ENCODE measurements around the gene SLA2. TPM values are rescaled to one million over a fixed set of nuclear protein-coding genes. Genes with fewer than 3 reads are reported as not detected.

Gene SLA2
- total RNA-seq, 1 experiment from 2014 or later: not detected

DNA sequence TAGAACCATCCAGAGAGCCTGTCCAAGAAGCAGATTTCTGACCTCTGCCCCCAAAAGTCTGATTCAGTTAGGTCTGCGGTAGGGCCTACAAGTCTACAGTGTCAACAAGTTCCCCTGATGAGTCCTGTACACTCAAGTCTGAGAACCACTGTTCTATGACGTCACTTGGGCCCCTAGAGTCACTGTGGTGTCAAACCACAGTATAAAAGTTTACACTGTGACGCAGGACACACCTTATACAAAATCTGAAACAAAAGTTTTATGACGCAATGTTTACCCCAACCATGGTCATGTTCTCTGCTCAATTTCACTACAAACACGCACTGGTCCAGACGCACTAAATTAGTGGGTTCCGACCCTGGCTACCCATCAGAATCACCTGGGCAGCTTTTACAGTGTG is 17.9 kb downstream of the SLA2 start:
- no peak overlapping the region for H3K27ac Mint-ChIP-seq (ENCODE audit: unreplicated experiment)
- no peak for DNase-seq
- intact Hi-C loops (cut with micrococcal nuclease; ENCODE audit: unreplicated experiment): no loop called here
- no peaks in the 10 kb centered on the region for H3K36me3 Mint-ChIP-seq (ENCODE audit: insufficient read depth, unreplicated experiment)
- H3K4me3 Mint-ChIP-seq (ENCODE audit: low read depth, unreplicated experiment): no peak overlapping the region
- no TSS peak for BruUV-seq (replicated peaks)
- CTCF ChIA-PET: interaction anchor here (0.5 to 0.6 kb wide), 2 partner anchors 82 to 472 kb away, joined by 4 read pairs; no protein-coding TSS in a partner anchor
- H3K9me3 Mint-ChIP-seq (ENCODE audit: low read depth, unreplicated experiment): no peaks in the 10 kb centered on the region
- H3K4me1 Mint-ChIP-seq (ENCODE audit: low read depth, unreplicated experiment): peaks cover 18% of the 10 kb centered on the region
- H3K27me3 Mint-ChIP-seq (ENCODE audit: unreplicated experiment): no peaks in the 10 kb centered on the region
- TF ChIP-seq, protein P1, sequence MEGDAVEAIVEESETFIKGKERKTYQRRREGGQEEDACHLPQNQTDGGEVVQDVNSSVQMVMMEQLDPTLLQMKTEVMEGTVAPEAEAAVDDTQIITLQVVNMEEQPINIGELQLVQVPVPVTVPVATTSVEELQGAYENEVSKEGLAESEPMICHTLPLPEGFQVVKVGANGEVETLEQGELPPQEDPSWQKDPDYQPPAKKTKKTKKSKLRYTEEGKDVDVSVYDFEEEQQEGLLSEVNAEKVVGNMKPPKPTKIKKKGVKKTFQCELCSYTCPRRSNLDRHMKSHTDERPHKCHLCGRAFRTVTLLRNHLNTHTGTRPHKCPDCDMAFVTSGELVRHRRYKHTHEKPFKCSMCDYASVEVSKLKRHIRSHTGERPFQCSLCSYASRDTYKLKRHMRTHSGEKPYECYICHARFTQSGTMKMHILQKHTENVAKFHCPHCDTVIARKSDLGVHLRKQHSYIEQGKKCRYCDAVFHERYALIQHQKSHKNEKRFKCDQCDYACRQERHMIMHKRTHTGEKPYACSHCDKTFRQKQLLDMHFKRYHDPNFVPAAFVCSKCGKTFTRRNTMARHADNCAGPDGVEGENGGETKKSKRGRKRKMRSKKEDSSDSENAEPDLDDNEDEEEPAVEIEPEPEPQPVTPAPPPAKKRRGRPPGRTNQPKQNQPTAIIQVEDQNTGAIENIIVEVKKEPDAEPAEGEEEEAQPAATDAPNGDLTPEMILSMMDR (IDR thresholded peaks at IDR 0.05; ENCODE audit: unreplicated experiment): no peak

DNA sequence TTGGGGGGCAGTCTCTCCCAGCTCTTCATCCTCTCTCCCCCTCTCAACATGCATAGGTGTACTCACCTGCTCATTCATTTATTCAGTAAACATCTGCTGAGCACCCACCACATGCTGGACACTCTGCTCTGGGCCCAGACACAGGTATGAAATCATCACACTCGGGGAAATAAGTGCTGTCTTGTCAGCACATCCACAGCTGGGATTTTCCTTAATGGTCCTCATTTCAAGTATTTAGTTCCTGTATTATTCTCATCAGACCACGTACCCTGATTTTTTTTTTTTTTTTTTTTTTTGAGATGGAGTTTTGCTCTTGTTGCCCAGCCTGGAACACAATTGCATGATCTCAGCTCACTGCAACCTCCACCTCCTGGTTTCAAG is 21.1 kb downstream of the SLA2 start:
- Mint-ChIP-seq H3K4me1 (ENCODE audit: low read depth, unreplicated experiment) (peaks cover 18% of the 10 kb centered on the region), H3K27me3 (ENCODE audit: unreplicated experiment) (no peaks in the 10 kb centered on the region), H3K27ac (ENCODE audit: unreplicated experiment) (no peak overlapping the region), H3K4me3 (ENCODE audit: low read depth, unreplicated experiment) (no peak overlapping the region), H3K9me3 (ENCODE audit: low read depth, unreplicated experiment) (no peaks in the 10 kb centered on the region), H3K36me3 (ENCODE audit: insufficient read depth, unreplicated experiment) (no peaks in the 10 kb centered on the region)
- CTCF ChIA-PET: interaction anchor here (0.7 to 1.3 kb wide), 2 partner anchors 12 to 134 kb away, joined by 3 read pairs; no protein-coding TSS in a partner anchor
- no TSS peak for BruUV-seq (replicated peaks)
- DNase-seq: no peak
- intact Hi-C loops (cut with micrococcal nuclease; ENCODE audit: unreplicated experiment): no loop called here
- TF ChIP-seq, protein P1 (IDR thresholded peaks at IDR 0.05; ENCODE audit: unreplicated experiment): no peak

DNA sequence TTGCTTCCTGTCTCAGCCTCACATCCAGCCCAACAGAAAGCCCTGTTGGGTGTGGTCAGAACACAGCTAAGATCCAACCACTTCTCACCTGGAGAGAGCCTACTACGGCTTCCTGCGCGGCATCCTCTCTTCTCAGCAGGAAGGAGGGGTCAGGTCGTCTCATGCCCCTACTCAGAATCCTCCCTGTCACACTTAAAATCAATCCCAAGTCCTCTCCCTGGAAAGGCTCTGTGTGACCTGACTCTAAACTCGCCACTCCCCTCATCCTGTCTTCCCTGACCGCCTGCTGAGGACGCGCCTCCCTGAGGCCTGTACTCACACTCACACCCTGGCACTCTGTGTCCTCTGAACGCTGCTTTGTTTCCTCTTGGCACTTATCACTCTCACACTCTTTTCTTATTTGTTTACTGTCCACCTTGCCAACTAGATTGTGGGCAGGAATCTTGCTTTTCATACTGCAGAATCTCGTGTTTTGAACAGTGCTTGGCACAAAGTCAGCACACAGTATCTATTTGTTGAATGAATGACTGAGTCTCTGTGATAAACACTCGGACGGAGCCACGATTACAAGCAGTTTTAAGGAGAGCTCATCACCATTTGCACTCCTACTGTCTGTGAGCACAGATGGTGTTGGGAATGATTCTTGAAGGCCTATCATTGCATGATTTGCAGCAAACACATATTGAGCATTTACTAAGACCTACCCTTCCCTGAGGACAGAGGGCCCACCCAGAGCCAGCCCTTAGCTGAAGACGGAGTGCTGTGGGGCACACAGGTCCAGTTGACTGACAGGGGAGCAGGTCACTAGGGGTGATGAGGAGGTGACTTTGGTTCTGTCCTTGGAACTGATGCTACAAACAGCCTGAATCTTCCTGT is 21.7 kb downstream of the SLA2 start:
- intact Hi-C loops (cut with micrococcal nuclease; ENCODE audit: unreplicated experiment): no loop called here
- no TSS peak for BruUV-seq (replicated peaks)
- no peaks in the 10 kb centered on the region for H3K27me3 Mint-ChIP-seq (ENCODE audit: unreplicated experiment)
- H3K27ac Mint-ChIP-seq (ENCODE audit: unreplicated experiment): peak overlapping the region; percentile 34
- H3K4me1 Mint-ChIP-seq (ENCODE audit: low read depth, unreplicated experiment): peaks cover 18% of the 10 kb centered on the region
- no peaks in the 10 kb centered on the region for H3K36me3 Mint-ChIP-seq (ENCODE audit: insufficient read depth, unreplicated experiment)
- peak; percentile 68 for DNase-seq
- H3K4me3 Mint-ChIP-seq (ENCODE audit: low read depth, unreplicated experiment): no peak overlapping the region
- no peaks in the 10 kb centered on the region for H3K9me3 Mint-ChIP-seq (ENCODE audit: low read depth, unreplicated experiment)
- TF ChIP-seq, protein P1 (IDR thresholded peaks at IDR 0.05; ENCODE audit: unreplicated experiment): no peak
- CTCF ChIA-PET: interaction anchor here (0.7 to 1.3 kb wide), 3 partner anchors 10 to 135 kb away, joined by 3 to 5 read pairs (median 3); no protein-coding TSS in a partner anchor

DNA sequence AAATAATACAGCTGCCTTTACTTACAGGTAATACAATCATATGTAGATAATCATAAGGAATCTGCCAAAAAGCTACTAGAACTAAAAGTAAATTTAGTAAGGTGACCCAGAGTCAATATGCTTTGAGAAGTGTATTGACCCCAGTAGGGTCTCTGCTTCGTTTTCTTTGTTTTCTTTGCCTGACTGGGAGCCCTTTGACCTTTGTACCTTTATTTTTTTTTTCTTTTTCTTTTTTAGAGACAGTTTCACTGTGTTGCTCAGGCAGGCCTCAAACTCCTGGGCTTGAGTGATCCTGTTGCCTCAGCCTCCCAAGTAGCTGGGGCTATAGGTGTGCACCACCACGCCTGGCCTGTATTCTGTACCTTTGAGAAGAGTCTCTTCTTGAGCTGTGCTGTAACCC is 22.6 kb downstream of the SLA2 start:
- TF ChIP-seq, protein P1 (IDR thresholded peaks at IDR 0.05; ENCODE audit: unreplicated experiment): no peak
- Mint-ChIP-seq H3K36me3 (ENCODE audit: insufficient read depth, unreplicated experiment) (no peaks in the 10 kb centered on the region), H3K9me3 (ENCODE audit: low read depth, unreplicated experiment) (no peaks in the 10 kb centered on the region), H3K4me1 (ENCODE audit: low read depth, unreplicated experiment) (peaks cover 18% of the 10 kb centered on the region), H3K4me3 (ENCODE audit: low read depth, unreplicated experiment) (no peak overlapping the region), H3K27ac (ENCODE audit: unreplicated experiment) (no peak overlapping the region), H3K27me3 (ENCODE audit: unreplicated experiment) (no peaks in the 10 kb centered on the region)
- BruUV-seq (replicated peaks): no TSS peak
- DNase-seq: no peak
- CTCF ChIA-PET: interaction anchor here (1.2 kb wide), 1 partner anchor 9 kb away, joined by 5 read pairs; no protein-coding TSS in a partner anchor
- intact Hi-C loops (cut with micrococcal nuclease; ENCODE audit: unreplicated experiment): no loop called here

Measured in Calu3 (cell line).